ENCODE results near the gene PDE2A. TPM values are rescaled to one million over a fixed set of nuclear protein-coding genes. Genes with fewer than 3 reads are reported as not detected.

The PDE2A gene
- total RNA-seq, 1 experiment from 2014 or later, result 0.24 TPM

DNA sequence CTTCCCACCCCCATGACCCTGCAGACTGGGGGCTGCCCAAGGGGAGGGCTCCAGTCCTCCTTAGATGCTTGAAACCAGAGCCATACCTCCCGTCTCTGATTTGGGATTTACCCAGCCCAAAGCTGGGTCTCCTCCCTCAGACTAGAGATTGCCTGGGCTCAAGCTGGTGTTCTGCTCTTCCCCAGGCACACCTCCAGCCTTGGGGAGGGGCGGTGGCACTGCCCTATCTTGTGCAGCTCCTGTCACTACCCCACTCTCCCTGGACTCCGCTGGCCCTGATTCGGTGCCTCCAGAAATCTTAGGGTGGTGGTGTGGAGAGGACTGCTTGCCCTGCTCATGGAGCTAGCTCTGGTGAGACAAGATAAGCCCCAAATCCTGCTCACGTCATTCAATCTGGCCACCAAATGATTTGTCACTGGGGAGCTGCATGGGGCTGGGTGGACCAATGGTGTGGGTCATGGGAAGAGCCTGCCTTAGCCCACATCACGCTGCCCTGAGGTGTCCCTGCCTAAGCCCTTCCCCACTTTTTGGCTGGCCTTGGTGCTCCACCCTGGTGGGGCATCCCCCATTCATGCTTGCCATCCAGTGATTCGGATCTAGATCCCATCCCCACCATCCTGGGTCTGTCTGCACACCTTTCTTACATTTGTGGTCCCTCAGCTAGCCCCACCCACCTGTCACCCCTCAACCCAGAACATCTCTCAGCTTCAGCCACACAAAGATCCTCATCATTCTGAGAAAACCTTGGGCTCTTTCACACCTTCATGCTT, 87.7 kb downstream of the PDE2A start:
- H3K36me3 ChIP-seq, result no peaks in the 10 kb centered on the region
- H3K4me1 ChIP-seq, result no peaks in the 10 kb centered on the region
- no peak for DNase-seq
- no peak overlapping the region for H3K4me3 ChIP-seq
- no peaks in the 10 kb centered on the region for H3K27me3 ChIP-seq
- no peak overlapping the region for H3K27ac ChIP-seq
- H3K9me3 ChIP-seq (replicated peaks), result no peaks in the 10 kb centered on the region

DNA sequence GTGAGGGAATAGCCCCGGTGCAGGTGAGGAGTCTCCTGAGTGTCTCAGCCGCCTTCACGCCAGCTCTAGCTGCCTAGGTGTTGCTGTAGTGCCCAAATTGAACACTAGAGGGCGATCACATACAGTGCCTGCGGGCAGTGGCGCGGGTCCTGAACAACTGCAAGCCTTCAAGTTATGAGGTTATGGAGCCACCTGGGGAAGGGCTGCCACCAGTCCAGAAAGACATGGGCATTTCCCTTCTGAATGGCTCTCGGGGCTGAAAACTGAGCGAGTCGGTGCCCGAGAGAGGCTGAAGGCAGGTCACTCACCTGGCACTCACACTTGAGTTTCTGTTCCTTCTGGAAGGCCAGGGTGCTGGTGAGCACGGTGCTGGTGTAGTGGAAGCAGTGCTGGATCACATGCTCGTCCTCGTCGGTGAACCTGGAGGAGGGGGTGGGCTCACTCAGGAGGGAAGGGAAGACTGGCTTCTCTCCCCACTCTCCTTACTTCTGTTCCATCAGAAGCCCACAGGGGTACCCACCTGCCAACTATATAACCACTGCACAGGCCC, 88.4 kb downstream of the PDE2A start:
- no peaks in the 10 kb centered on the region for H3K27me3 ChIP-seq
- no peaks in the 10 kb centered on the region for H3K4me1 ChIP-seq
- no peak overlapping the region for H3K27ac ChIP-seq
- no peaks in the 10 kb centered on the region for H3K9me3 ChIP-seq (replicated peaks)
- H3K4me3 ChIP-seq, result no peak overlapping the region
- no peaks in the 10 kb centered on the region for H3K36me3 ChIP-seq
- peak; percentile 49 to 81 for DNase-seq

DNA sequence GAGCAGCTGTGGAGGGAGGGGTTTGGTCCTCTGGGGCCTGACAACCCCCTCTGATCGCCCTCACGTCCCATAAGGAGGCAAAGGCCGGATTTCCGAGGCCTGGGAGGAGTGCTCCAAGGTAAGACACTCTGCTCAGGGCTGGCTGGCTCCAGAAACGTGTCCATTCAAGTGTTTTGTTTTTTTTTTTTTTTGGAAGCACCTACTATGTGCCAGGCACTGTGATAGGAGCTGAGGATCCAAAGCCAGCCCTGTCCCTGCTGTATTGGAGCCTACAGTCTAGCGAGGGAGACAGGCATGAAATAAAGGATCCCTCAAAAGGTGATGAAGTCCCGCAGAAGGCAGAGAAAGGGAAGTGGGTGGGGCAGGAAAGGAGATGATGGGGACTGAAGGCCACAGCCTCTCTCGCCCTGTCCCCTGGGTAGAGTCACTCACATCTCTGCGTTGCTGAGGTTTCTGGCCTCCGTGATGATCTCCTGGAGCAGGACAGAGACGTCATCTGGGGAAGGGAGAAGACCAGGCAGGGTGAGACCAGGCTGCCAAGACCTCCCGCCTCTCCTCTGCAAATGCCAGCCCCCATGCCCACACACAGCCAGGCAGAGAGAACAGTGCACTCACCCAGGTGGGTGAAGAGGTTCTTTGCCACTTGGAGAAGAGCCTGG, 89.2 kb downstream of the PDE2A start:
- Histone ChIP-seq H3K4me3 (no peak overlapping the region), H3K36me3 (no peaks in the 10 kb centered on the region), H3K27ac (no peak overlapping the region), H3K27me3 (no peaks in the 10 kb centered on the region), H3K4me1 (no peaks in the 10 kb centered on the region), H3K9me3 (replicated peaks) (no peaks in the 10 kb centered on the region)
- DNase-seq, result no peak

DNA sequence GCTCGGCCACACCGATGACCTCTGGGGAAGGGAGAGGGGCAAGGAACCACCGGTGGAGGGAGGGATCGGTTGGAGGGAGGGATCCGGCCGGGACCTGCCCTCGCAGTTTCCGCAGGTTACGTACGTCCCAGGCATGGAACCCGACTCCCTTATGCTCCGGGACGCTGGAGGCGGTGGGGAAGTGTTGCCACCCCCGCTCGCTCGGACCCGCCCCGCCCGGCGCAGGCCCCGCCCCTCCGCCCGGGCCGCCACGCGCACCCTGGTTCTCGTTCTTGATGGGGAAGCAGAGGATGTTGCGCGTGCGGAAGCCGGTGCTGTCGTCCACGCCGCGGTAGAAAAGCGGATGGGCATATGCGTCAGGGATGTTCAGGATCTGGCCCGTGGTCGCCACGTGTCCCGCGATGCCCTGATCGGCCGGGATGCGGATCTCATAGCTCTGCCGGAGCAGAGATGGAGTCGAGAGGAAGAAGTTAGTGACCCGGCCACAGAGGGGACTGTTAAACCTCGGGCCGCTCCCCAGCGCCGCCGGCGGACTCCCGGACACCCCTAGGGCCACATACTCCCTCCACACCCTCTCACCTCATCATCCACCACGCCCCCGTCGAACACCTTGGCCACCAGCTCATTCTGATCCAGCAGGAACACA, 89.8 kb downstream of the PDE2A start:
- no peak overlapping the region for H3K4me3 ChIP-seq

DNA sequence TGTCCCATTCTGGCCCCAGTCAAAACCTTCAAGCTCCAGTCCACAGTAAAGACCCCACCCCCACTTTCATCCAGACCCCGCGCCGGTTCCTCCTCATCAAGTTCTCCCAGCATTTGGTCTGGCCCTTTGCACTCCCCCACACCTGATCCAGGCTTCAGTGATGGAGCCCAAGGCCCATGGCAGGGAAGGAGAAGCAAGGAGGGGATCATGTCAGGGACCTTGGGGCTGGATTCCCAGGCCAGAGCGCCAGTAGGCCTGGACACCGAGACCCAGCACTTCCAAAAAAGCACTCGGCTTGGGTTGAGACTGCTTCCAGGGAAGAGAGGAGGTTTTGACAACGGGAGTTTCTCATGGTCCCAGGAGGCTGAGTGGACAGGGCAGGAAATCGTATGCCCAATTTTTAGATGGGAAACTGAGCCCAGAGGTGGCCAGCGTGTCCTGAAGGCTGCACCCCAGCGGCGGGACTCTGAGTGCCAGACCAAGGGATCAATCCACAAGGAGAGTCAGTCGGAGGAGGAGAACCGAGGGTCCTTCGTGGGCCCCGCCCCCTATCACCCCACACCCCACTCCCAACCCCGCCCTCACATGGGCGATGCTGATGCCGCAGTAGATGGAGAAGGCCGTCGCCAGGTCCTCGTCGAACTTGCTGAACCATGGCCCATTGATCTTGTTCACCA, 90.5 kb downstream of the PDE2A start:
- no peak overlapping the region for H3K4me3 ChIP-seq
- no peaks in the 10 kb centered on the region for H3K4me1 ChIP-seq
- H3K9me3 ChIP-seq (replicated peaks), result no peaks in the 10 kb centered on the region
- no peak for DNase-seq
- H3K27me3 ChIP-seq, result no peaks in the 10 kb centered on the region
- no peaks in the 10 kb centered on the region for H3K36me3 ChIP-seq
- no peak overlapping the region for H3K27ac ChIP-seq

More for the DNA sequence above, 89.8 kb downstream of the PDE2A start:
- Histone ChIP-seq H3K36me3 (no peaks in the 10 kb centered on the region), H3K4me1 (no peaks in the 10 kb centered on the region), H3K9me3 (replicated peaks) (no peaks in the 10 kb centered on the region), H3K27ac (no peak overlapping the region), H3K27me3 (no peaks in the 10 kb centered on the region)
- DNase-seq, result no peak

DNA sequence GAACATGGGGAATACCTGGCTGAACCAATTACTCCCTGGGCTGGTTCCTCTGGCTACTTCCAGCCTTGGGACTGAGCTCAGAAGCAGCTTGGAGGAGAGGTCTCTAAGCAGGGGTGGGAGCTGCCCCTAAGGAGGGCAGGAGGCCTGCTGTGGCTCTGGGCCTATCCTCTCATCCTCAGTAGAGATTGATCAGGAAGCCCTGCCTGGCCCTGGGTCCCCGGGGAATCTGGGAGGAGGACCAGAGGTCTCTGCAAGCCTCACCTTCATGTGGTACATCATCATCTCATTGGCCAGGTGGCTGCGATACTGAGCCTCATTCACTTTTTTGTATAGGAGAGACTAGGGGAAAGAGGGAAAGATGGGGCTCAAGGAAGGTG, 91.1 kb downstream of the PDE2A start:
- H3K27me3 ChIP-seq, result no peaks in the 10 kb centered on the region
- no peak overlapping the region for H3K4me3 ChIP-seq
- no peak overlapping the region for H3K27ac ChIP-seq
- H3K4me1 ChIP-seq, result no peaks in the 10 kb centered on the region
- H3K36me3 ChIP-seq, result no peaks in the 10 kb centered on the region
- DNase-seq, result no peak
- H3K9me3 ChIP-seq (replicated peaks), result no peaks in the 10 kb centered on the region

DNA sequence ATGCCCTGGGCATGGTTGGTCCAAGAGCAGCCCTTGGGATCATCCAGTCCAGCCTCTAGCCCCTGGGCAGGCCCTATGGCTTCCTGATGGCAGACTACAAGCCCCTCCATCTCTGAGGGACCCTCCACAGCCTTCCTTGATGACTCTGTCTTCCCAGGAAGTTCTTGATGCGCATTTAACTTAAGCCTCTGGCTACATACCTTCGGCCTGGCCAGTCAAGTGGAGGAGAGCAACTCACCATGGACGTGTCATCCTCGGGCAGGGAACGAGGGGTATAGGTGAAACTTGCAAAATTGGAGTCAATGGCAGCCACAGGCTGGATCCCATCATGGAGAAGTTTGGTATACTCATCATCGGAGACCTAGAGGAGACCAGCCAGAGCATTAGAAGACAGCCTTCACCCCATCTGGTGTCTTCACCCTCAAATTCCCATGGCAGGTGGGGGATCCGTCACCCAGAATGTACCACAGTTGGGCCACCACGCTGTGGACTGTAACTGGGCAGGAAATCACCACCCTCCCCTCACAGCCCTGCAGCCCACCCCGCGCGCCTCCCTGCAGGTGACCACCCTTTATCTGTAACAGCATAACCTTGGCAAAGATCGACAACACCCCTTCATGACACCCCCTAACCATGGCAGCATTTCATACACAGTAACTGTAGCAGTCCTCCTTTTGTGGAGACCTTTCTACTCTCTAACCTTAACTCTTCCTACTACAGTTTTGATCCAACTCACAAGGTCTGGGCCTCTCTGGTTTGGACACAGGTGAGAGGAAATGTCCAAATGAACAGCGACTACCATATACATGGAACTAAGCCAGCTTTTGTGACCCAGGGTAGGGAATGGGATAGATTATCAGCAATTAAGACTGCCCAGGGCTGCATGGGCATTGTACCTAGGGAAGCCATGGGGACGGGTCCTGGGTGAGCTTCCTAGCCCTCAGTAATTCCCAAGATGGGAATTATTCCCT, 91.7 kb downstream of the PDE2A start:
- H3K27ac ChIP-seq, result no peak overlapping the region
- H3K4me3 ChIP-seq, result no peak overlapping the region
- H3K9me3 ChIP-seq (replicated peaks), result no peaks in the 10 kb centered on the region
- no peak for DNase-seq
- no peaks in the 10 kb centered on the region for H3K27me3 ChIP-seq
- H3K4me1 ChIP-seq, result no peaks in the 10 kb centered on the region
- no peaks in the 10 kb centered on the region for H3K36me3 ChIP-seq

DNA sequence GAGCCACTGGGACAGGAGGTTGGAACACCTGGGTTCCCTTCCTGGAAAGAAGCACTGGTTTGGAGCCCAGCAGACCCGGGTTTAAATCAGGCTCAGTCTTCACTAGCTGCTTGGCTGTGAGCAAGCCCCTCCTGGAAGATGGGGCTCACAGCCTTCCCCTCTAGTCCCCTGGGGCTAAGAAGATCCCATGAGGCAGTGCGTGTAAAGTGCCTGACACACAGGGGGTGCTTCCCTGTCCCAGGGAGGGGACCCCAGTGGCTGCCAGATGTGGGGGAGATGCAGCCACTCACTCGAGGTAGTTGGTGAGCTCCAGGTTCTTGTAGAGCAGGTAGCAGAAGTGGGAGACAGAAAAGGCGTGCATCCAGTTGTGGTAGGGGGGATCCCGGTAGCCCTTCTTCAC, 93.2 kb downstream of the PDE2A start:
- no peaks in the 10 kb centered on the region for H3K27me3 ChIP-seq
- no peaks in the 10 kb centered on the region for H3K36me3 ChIP-seq
- no peak overlapping the region for H3K4me3 ChIP-seq

DNA sequence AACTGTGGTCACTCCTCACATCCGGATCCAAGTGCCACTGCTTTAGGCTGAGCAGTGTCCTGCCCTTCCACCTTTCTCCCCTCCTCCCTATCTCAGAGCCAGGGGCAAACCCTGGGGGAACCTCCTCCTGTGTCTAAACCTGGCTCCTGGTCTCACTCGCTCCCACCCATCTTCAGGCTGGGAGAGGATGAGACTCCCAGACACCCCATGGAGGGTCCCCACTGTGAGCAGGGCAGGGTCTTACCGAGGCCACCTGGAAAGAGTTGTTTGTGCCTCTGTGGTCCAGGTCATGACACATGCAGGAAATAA, 93.6 kb downstream of the PDE2A start:
- no peaks in the 10 kb centered on the region for H3K9me3 ChIP-seq (replicated peaks)
- no peak overlapping the region for H3K27ac ChIP-seq
- no peaks in the 10 kb centered on the region for H3K27me3 ChIP-seq
- DNase-seq, result no peak
- no peaks in the 10 kb centered on the region for H3K36me3 ChIP-seq
- no peaks in the 10 kb centered on the region for H3K4me1 ChIP-seq
- no peak overlapping the region for H3K4me3 ChIP-seq

More for the DNA sequence above, 93.2 kb downstream of the PDE2A start:
- no peak for DNase-seq
- Histone ChIP-seq H3K9me3 (replicated peaks) (no peaks in the 10 kb centered on the region), H3K4me1 (no peaks in the 10 kb centered on the region), H3K27ac (no peak overlapping the region)

DNA sequence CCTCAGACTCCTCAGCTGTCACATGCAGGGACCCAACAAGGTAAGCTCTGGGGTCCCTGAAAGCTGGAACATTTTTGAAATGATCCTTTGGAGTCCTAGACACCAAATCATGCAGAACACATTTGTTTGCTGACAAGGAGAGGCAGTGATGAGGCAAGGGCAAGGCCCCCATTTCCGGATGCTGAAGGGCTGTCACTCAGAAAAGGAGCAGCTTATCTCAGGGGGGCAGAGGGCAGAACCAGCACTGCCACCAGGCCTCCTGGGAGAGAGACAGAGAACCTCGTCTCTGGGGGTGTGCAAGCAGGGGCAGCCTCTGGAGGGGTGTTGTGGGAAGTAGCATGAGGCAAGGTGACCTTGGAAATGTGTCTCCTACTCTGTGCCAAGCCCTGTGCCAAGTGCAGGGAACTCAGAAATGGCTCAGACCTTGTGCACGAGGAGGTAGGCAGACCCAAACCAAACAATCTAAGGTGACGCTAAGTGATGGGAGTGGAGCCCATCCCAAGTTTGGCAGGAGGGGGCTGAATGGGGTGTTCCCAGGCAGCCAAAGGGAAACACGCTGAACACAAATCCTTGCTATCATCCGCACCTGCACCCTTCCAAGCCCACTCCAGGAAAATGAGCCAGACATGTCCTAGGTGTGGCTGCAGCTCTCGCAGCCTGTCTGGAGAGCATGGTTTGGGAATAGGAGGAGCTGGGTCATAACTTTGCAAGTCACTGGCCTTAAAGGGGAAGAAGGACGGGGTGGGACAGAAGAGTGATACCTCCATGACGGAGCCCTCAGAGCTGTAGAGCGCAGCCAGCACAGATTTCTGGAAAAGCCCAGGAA, 94.2 kb downstream of the PDE2A start:
- Histone ChIP-seq H3K36me3 (no peaks in the 10 kb centered on the region), H3K27me3 (no peaks in the 10 kb centered on the region), H3K9me3 (replicated peaks) (no peaks in the 10 kb centered on the region), H3K27ac (no peak overlapping the region), H3K4me1 (no peaks in the 10 kb centered on the region), H3K4me3 (no peak overlapping the region)
- DNase-seq, result no peak

DNA sequence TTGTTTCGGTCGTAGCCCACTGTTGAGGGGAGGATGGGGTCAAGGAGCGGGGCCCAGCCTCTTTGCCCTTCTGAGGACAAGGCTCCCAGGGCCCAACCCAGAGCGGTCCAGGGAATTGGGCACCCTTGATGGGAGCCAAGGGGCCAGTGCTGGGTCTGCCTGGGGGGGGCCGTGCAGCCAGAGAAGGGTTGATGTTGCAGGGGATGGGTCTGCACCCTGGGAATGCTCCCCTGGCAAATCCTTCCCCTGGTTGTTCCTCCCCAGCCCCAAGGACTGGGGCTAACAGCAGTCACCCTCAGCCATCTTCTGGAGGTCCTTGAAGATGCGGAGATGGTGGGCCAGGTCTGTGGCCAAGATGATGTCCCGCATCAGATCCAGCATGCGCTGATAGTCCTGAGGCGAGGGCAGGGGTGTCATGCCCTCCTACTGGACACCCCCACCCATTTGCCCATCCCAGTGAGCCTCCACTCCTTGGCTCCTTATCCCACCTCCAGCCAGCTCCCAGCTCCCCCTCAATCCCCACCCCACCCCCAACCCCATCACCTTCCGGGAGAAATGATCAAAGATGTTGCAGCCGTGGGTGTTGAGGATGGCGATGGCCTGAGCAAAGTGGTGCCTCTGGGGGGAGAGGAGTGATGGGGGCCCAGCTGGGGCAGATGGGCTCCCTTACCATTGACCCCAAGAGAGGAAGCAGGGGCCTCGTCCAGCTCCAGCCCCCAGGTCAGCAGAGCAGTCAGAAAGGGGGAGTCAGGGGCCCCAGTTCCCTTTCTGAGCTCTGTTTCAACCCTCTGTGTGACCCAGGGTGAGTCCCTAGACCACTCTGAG, 95.0 kb downstream of the PDE2A start:
- Histone ChIP-seq H3K4me1 (no peaks in the 10 kb centered on the region), H3K4me3 (no peak overlapping the region), H3K27ac (no peak overlapping the region), H3K27me3 (no peaks in the 10 kb centered on the region), H3K36me3 (no peaks in the 10 kb centered on the region), H3K9me3 (replicated peaks) (no peaks in the 10 kb centered on the region)
- DNase-seq, result no peak

DNA sequence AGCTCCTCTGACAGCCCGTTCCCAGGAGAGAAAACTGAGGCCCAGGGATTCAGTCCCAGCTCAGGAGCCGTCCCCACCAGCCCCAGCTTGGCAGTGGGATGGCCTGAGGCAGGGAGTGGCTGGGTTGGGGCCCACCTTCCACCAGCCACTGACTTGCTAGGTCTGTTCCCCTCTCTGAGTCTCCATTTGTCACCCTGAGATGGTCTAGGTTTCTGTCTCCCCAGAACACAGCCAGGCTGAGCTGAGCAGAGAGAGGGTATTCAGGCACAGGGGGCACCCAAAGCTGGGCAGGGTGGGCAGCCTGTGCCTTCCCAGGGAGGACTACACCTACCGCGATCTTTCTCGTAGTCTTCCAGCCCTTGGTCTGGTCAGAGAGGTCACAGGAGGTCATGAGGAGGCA, 95.7 kb downstream of the PDE2A start:
- no peak overlapping the region for H3K4me3 ChIP-seq
- no peak for DNase-seq
- no peaks in the 10 kb centered on the region for H3K27me3 ChIP-seq

DNA sequence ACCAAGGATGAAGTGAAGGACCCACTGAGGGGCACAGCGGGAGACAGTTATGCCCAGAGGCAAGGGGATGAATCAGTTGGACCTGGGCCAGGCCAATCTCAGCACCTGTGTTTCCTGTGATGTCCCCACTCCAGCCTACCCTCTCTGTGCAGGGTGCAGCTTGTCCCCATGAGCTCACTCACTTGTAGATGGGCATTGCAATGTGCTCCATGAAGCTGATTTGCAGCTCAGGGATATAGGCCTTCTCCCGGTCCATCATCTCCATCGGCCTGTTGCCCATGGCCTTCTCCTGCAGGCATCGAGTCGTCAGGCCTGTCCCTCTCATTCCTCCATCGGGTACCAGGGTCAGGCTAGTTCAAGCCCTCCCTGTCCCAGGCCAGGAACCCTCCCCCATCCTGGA, 96.2 kb downstream of the PDE2A start:
- Histone ChIP-seq H3K4me3 (no peak overlapping the region), H3K4me1 (peaks cover under 1% of the 10 kb centered on the region; the same call in 1 of the 2 replicates), H3K27ac (no peak overlapping the region), H3K27me3 (no peaks in the 10 kb centered on the region), H3K9me3 (replicated peaks) (no peaks in the 10 kb centered on the region), H3K36me3 (no peaks in the 10 kb centered on the region)
- no peak for DNase-seq

More for the DNA sequence above, 95.7 kb downstream of the PDE2A start:
- Histone ChIP-seq H3K36me3 (no peaks in the 10 kb centered on the region), H3K27ac (no peak overlapping the region), H3K4me1 (no peaks in the 10 kb centered on the region), H3K9me3 (replicated peaks) (no peaks in the 10 kb centered on the region)

Data from SJCRH30 (cell line).